Keratinocyte (primary cell): Measurements from ENCODE around the gene RIF1.

Experiments used
- EZH2 ChIP-seq: IDR thresholded peaks from one replicate; pipeline ENCODE4 v1.6.1; 2012; ENCODE audit warnings: inconsistent platforms, mild to moderate bottlenecking, low read length, moderate library complexity
- TF ChIP-seq, protein P1 (sequence below), 3 experiments: IDR thresholded peaks in 1 of 3; conservative IDR thresholded peaks in 1 of 3; optimal IDR thresholded peaks in 1 of 3; 2 replicates in 2 of 3; 3 replicates in 1 of 3; pipeline versions ENCODE3 to v1.5.1; 2011; ENCODE audit warnings: low read length in 3 of 3, mild to moderate bottlenecking in 3 of 3, moderate library complexity in 2 of 3, control low read depth in 1 of 3, inconsistent platforms in 1 of 3; ENCODE audit not compliant: insufficient read depth in 2 of 3; ENCODE audit errors: extremely low read depth in 1 of 3

DNA sequence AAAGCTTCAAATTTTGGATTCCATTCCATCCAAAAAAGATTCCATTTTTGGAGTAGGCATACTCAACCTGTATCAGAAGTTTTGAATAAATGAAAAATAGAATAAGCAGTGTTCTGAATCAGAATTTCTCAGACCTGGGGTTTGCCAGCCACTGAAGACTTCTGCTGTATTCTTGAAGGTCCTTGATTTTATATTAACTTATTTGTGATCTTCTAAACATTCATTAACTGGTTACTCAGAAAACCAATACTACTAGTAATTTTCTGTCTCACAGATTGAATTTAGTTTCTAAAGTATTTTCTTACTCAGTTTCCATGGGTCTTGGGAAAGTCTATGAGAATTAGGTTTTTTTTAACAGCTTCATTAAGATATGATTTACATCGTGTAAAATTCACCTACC lies 60.9 kb downstream of the RIF1 start:
- TF ChIP-seq, protein P1, sequence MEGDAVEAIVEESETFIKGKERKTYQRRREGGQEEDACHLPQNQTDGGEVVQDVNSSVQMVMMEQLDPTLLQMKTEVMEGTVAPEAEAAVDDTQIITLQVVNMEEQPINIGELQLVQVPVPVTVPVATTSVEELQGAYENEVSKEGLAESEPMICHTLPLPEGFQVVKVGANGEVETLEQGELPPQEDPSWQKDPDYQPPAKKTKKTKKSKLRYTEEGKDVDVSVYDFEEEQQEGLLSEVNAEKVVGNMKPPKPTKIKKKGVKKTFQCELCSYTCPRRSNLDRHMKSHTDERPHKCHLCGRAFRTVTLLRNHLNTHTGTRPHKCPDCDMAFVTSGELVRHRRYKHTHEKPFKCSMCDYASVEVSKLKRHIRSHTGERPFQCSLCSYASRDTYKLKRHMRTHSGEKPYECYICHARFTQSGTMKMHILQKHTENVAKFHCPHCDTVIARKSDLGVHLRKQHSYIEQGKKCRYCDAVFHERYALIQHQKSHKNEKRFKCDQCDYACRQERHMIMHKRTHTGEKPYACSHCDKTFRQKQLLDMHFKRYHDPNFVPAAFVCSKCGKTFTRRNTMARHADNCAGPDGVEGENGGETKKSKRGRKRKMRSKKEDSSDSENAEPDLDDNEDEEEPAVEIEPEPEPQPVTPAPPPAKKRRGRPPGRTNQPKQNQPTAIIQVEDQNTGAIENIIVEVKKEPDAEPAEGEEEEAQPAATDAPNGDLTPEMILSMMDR (optimal IDR thresholded peaks at IDR 0.05 in 1 of 3, IDR thresholded peaks at IDR 0.05 in 1 of 3, conservative IDR thresholded peaks at IDR 0.05 in 1 of 3; ENCODE audit: extremely low read depth in 1 of 3, insufficient read depth in 2 of 3, low read length in 3 of 3): no peak
- no peak for TF ChIP-seq EZH2
